Esophagus squamous epithelium (tissue), 4 donors: ENCODE measurements around the gene VIPR2.

Experiments
- POLR2A ChIP-seq, 4 donors: fragments of 450-650 bp; IDR thresholded peaks; one replicate each; pipeline ENCODE4 v1.6.1; 2017; ENCODE audit warnings: antibody characterized with exemption in 4 of 4, mild to moderate bottlenecking in 4 of 4, moderate library complexity in 3 of 4
- TF ChIP-seq, protein P1 (sequence below), 6 experiments: fragments of 450-650 bp in 4 of 6; fragments of 200-600 bp in 2 of 6; sonication (generic) in 2 of 6; IDR thresholded peaks; one replicate each; pipeline ENCODE4 v1.5.1; 2016 to 2019; ENCODE audit warnings: antibody characterized with exemption in 6 of 6, mild to moderate bottlenecking in 4 of 6, moderate library complexity in 4 of 6

DNA sequence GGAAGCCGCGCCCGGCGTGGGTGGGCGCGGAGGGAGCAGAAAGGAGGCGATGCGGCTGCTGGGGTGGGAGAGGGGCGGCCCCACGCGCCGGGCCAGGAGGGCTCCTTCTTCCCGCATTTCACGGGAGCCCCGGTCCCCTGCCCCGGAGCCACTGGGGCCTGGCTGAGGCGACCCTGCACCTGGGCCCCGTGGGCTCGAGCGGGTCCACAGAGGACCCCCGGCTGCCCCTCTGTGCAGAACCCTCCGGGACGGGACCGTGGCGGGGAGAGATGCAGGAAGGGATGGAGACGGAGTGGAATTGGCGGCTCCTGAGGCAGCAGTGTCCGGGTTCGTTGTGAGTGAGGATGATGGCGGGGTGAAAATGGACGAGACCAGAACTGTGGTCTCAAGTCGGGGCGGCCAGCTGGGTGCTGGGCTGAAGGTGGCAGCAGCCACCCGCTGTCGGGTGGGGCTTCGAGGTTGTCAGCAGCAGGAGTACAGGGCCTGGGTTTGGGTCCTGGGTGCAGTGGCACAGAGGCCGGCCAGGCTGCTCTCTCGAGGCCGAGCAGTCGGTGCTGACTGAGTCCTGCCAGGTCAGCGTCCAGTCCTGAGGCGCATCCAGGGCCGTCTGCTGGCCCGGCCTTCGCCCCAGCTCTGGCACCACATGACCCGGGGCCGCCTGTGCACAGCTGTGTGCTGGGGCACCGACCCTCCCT lies 80.4 kb downstream of the VIPR2 start:
- TF ChIP-seq, protein P1, sequence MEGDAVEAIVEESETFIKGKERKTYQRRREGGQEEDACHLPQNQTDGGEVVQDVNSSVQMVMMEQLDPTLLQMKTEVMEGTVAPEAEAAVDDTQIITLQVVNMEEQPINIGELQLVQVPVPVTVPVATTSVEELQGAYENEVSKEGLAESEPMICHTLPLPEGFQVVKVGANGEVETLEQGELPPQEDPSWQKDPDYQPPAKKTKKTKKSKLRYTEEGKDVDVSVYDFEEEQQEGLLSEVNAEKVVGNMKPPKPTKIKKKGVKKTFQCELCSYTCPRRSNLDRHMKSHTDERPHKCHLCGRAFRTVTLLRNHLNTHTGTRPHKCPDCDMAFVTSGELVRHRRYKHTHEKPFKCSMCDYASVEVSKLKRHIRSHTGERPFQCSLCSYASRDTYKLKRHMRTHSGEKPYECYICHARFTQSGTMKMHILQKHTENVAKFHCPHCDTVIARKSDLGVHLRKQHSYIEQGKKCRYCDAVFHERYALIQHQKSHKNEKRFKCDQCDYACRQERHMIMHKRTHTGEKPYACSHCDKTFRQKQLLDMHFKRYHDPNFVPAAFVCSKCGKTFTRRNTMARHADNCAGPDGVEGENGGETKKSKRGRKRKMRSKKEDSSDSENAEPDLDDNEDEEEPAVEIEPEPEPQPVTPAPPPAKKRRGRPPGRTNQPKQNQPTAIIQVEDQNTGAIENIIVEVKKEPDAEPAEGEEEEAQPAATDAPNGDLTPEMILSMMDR (IDR thresholded peaks at IDR 0.05), result no peak
- TF ChIP-seq POLR2A (IDR thresholded peaks at IDR 0.05), result no peak
